Measurements from ENCODE around the gene SDK2. TPM values are rescaled to one million over a fixed set of nuclear protein-coding genes. Genes with fewer than 3 reads are reported as not detected.

Gene SDK2
- total RNA-seq, 2 donors from 2014 or later: 0.08 to 0.14 TPM

GRCh38 chr17:73576556-73577098 is 67.6 kb downstream of the SDK2 start:
- H3K36me3 Mint-ChIP-seq: no peaks in the 10 kb centered on the region
- no peak overlapping the region for H3K4me3 Mint-ChIP-seq
- DNase-seq (ENCODE audit: low spot score) (no peak), ATAC-seq (no peak)
- H3K4me1 Mint-ChIP-seq (ENCODE audit: low read depth in 2 of 2): no peaks in the 10 kb centered on the region
- H3K27me3 Mint-ChIP-seq: peaks cover 34 to 38% of the 10 kb centered on the region in 2 donors
- no peak overlapping the region for H3K27ac Mint-ChIP-seq
- no peaks in the 10 kb centered on the region for H3K9me3 Mint-ChIP-seq

GRCh38 chr17:73575470-73576221 is 68.6 kb downstream of the SDK2 start:
- peaks cover 31 to 38% of the 10 kb centered on the region in 2 donors for H3K27me3 Mint-ChIP-seq
- no peaks in the 10 kb centered on the region for H3K9me3 Mint-ChIP-seq
- H3K27ac Mint-ChIP-seq: no peak overlapping the region
- no peak overlapping the region for H3K4me3 Mint-ChIP-seq
- DNase-seq (ENCODE audit: low spot score) (no peak), ATAC-seq (no peak)
- no peaks in the 10 kb centered on the region for H3K36me3 Mint-ChIP-seq
- no peaks in the 10 kb centered on the region for H3K4me1 Mint-ChIP-seq (ENCODE audit: low read depth in 2 of 2)

- Mint-ChIP-seq H3K27ac (no peak overlapping the region), H3K9me3 (no peaks in the 10 kb centered on the region), H3K4me3 (no peak overlapping the region), H3K27me3 (peaks cover 24 to 25% of the 10 kb centered on the region in 2 donors), H3K36me3 (no peaks in the 10 kb centered on the region), H3K4me1 (ENCODE audit: low read depth in 2 of 2) (peaks cover 5 to 10% of the 10 kb centered on the region in 2 donors)
- no peak for ATAC-seq
- no peak for DNase-seq (ENCODE audit: low spot score)
Measured at GRCh38 chr17:73571511-73572130, 72.6 kb downstream of the SDK2 start.

- H3K36me3 Mint-ChIP-seq: no peaks in the 10 kb centered on the region
- ATAC-seq (no peak), DNase-seq (ENCODE audit: low spot score) (no peak)
- H3K4me3 Mint-ChIP-seq: no peak overlapping the region
- H3K4me1 Mint-ChIP-seq (ENCODE audit: low read depth in 2 of 2): peaks cover 5 to 10% of the 10 kb centered on the region in 2 donors
- H3K27ac Mint-ChIP-seq: no peak overlapping the region
- H3K9me3 Mint-ChIP-seq: no peaks in the 10 kb centered on the region
- H3K27me3 Mint-ChIP-seq: peaks cover 13 to 14% of the 10 kb centered on the region in 2 donors
Measured at GRCh38 chr17:73569762-73570319, 74.4 kb downstream of the SDK2 start.

- H3K27me3 Mint-ChIP-seq: peaks cover 8 to 10% of the 10 kb centered on the region in 2 donors
- H3K4me1 Mint-ChIP-seq (ENCODE audit: low read depth in 2 of 2): peaks cover 5 to 10% of the 10 kb centered on the region in 2 donors
- ATAC-seq: no peak
Measured at GRCh38 chr17:73568934-73569333, 75.3 kb downstream of the SDK2 start.

GRCh38 chr17:73566905-73567782 is 77.1 kb downstream of the SDK2 start:
- H3K27me3 Mint-ChIP-seq: peaks cover 0 to 5% of the 10 kb centered on the region in 2 donors
- H3K36me3 Mint-ChIP-seq: no peaks in the 10 kb centered on the region
- DNase-seq (ENCODE audit: low spot score) (no peak), ATAC-seq (peak; percentile 60 to 81)
- peak overlapping the region in 1 of 2 donors; percentile 59 for H3K27ac Mint-ChIP-seq
- peaks cover 5 to 10% of the 10 kb centered on the region in 2 donors for H3K4me1 Mint-ChIP-seq (ENCODE audit: low read depth in 2 of 2)
- no peak overlapping the region for H3K4me3 Mint-ChIP-seq
- H3K9me3 Mint-ChIP-seq: no peaks in the 10 kb centered on the region

More at GRCh38 chr17:73568934-73569333, 75.3 kb downstream of the SDK2 start:
- no peaks in the 10 kb centered on the region for H3K9me3 Mint-ChIP-seq
- DNase-seq (ENCODE audit: low spot score): no peak
- H3K4me3 Mint-ChIP-seq: no peak overlapping the region
- no peaks in the 10 kb centered on the region for H3K36me3 Mint-ChIP-seq
- H3K27ac Mint-ChIP-seq: no peak overlapping the region

- H3K9me3 Mint-ChIP-seq: no peaks in the 10 kb centered on the region
- no peak for DNase-seq (ENCODE audit: low spot score)
- H3K4me3 Mint-ChIP-seq: no peak overlapping the region
- ATAC-seq: no peak
- H3K27me3 Mint-ChIP-seq: peaks cover 0 to 7% of the 10 kb centered on the region in 2 donors
- peaks cover 5 to 10% of the 10 kb centered on the region in 2 donors for H3K4me1 Mint-ChIP-seq (ENCODE audit: low read depth in 2 of 2)
- no peaks in the 10 kb centered on the region for H3K36me3 Mint-ChIP-seq
- H3K27ac Mint-ChIP-seq: no peak overlapping the region
Measured at GRCh38 chr17:73564843-73565242, 79.4 kb downstream of the SDK2 start.

GRCh38 chr17:73562896-73563295 is 81.3 kb downstream of the SDK2 start:
- peaks cover 3 to 4% of the 10 kb centered on the region in 2 donors for H3K27me3 Mint-ChIP-seq
- ATAC-seq: no peak
- H3K36me3 Mint-ChIP-seq: no peaks in the 10 kb centered on the region

GRCh38 chr17:73561111-73561510 is 83.1 kb downstream of the SDK2 start:
- DNase-seq (ENCODE audit: low spot score): no peak
- Mint-ChIP-seq H3K9me3 (no peaks in the 10 kb centered on the region), H3K4me3 (no peak overlapping the region), H3K27ac (no peak overlapping the region), H3K4me1 (ENCODE audit: low read depth in 2 of 2) (no peaks in the 10 kb centered on the region), H3K36me3 (no peaks in the 10 kb centered on the region), H3K27me3 (peaks cover 7 to 11% of the 10 kb centered on the region in 2 donors)
- no peak for ATAC-seq

More at GRCh38 chr17:73562896-73563295, 81.3 kb downstream of the SDK2 start:
- Mint-ChIP-seq H3K27ac (no peak overlapping the region), H3K4me3 (no peak overlapping the region), H3K4me1 (ENCODE audit: low read depth in 2 of 2) (peaks cover 0 to 6% of the 10 kb centered on the region in 2 donors), H3K9me3 (no peaks in the 10 kb centered on the region)
- DNase-seq (ENCODE audit: low spot score): no peak

GRCh38 chr17:73560661-73561060 is 83.6 kb downstream of the SDK2 start:
- Mint-ChIP-seq H3K27ac (no peak overlapping the region), H3K27me3 (peaks cover 7 to 15% of the 10 kb centered on the region in 2 donors), H3K4me1 (ENCODE audit: low read depth in 2 of 2) (no peaks in the 10 kb centered on the region), H3K4me3 (no peak overlapping the region), H3K9me3 (no peaks in the 10 kb centered on the region), H3K36me3 (no peaks in the 10 kb centered on the region)
- DNase-seq (ENCODE audit: low spot score) (no peak), ATAC-seq (no peak)

GRCh38 chr17:73559532-73559931 is 84.7 kb downstream of the SDK2 start:
- Mint-ChIP-seq H3K4me3 (no peak overlapping the region), H3K27ac (no peak overlapping the region), H3K4me1 (ENCODE audit: low read depth in 2 of 2) (no peaks in the 10 kb centered on the region), H3K36me3 (no peaks in the 10 kb centered on the region), H3K9me3 (no peaks in the 10 kb centered on the region), H3K27me3 (peaks cover 11 to 16% of the 10 kb centered on the region in 2 donors)
- DNase-seq (ENCODE audit: low spot score) (no peak), ATAC-seq (no peak)

GRCh38 chr17:73555199-73555960 is 88.9 kb downstream of the SDK2 start:
- Mint-ChIP-seq H3K27ac (no peak overlapping the region), H3K36me3 (no peaks in the 10 kb centered on the region), H3K4me1 (ENCODE audit: low read depth in 2 of 2) (peaks cover 0 to 6% of the 10 kb centered on the region in 2 donors), H3K4me3 (no peak overlapping the region), H3K27me3 (peaks cover 12 to 16% of the 10 kb centered on the region in 2 donors), H3K9me3 (no peaks in the 10 kb centered on the region)
- ATAC-seq (peak in 1 of 2 donors; percentile 25), DNase-seq (ENCODE audit: low spot score) (no peak)

All from natural killer cell treated with Interleukin-12 subunit alpha and Interleukin-12 subunit beta and Interleukin-15 and Interleukin-18, amount 100 ng/mL, for 72 hours (primary cell).